ENCODE results near the gene STAC2.
"Not testable (repeated sequence)": the region's sequence is repeated elsewhere in the genome, so short reads cannot be mapped to it uniquely, and the experiment has no call there.

The STAC2 gene

DNA sequence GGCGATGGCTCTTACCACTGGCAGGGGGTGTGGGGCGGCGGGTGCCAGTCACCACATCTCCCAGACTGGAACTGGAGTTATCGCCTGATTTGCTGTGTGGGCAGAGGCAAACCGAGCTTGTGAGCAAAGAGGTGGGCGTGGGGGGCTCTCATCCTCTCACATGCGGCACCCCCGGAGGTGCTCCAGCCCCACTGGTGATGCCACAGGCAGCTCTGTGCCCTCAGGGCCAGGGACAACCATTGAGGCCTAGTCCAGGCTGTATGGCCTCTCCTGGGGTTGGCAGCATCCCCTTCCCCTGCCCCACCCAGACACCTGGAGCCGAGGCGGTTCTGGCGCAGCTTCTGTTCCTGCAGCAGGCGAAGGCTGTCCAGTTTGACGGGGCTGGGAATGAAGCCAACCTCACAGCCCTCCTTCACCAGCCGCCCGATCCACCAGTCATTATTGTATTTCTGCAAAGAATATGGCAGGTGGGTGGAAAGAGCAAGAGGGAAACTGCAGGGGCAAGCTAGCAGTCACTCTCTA, 39.2 kb downstream of the STAC2 start:
- DNase-seq, result no peak

DNA sequence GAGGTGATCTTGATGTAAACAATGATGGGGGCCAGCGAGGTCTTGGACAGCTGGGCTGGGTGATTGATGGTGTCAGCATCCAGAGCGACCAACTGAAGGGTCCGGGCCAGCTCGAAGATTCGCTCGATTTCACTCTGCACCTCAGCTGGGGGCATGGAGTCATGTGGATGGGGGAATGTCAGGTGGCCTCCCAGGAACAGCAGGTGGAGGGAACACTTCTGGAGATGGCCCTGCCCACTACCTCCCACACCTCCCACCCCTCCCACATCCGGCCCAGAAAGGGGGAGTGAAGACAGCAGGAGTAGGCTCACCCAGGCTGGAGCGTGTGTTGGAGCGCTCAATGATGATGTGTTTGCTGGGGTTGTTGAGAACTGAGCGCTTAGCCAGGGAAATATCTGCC, 42.0 kb downstream of the STAC2 start:
- no peak for DNase-seq

DNA sequence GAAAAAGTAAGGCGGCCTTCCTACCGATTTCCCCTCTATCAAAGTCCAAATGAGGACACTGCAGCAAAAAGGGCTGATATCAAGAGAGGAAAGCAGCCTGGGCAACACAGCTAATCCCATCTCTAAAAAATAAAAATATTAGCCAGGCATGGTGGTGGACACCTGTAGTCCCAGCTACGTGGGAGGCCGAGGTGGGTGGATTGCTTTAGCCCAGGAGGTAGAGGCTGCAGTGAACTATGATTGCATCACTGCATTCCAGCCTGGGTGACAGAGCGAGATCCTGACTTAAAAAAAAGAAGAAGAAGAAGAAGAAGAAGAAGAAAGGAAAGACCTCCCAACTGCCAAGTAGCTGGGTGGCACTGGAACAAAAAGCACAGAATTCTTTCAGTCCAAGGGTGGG, 42.7 kb downstream of the STAC2 start:
- no peak for DNase-seq

DNA sequence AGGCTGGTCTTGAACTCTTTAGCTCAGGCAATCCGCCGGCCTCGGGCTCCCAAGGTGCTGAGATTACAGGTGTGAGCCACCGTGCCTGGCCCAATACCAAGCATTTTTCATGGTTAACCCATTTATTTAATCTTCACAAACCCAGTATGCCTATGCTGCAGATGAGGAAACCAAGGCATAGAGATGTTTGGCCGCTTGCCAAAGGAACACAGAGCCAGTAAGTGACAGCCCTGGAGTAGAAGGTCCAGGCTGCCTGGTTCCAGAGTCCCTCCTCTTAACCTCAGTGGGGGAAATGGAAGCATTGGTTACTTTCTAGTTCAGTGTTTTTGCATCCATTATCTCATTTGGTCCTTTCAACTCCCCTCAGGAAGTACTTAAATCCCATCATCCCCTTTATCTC, 44.4 kb downstream of the STAC2 start:
- no peak for DNase-seq

- DNase-seq, result peak; percentile 54
These were observed 47.2 kb downstream of the STAC2 start for GRCh38 chr17:39178536-39178935.

DNA sequence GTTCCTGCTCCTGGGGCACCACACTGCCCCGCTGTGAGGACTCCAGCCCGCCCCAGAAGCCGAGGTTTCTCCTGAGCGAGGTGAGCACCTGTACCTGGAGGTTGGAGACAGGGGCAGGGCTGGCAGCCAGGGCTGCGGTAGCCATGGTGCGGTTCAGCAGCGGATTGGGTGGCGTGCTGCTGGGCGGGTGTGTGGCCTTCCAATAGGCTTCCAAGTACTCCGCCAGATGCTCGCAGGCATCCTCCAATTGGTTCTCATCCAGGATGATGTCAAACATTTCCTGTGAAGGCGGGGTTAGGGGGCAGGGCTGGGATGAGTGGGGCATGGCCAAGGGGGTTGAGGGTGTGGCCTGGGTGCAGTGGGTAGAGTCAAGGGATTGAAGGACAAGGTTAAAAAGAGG, 48.5 kb downstream of the STAC2 start:
- DNase-seq, result peak; percentile 14

GRCh38 chr17:39175695-39176093, 50.1 kb downstream of the STAC2 start:
- no peak for DNase-seq

DNA sequence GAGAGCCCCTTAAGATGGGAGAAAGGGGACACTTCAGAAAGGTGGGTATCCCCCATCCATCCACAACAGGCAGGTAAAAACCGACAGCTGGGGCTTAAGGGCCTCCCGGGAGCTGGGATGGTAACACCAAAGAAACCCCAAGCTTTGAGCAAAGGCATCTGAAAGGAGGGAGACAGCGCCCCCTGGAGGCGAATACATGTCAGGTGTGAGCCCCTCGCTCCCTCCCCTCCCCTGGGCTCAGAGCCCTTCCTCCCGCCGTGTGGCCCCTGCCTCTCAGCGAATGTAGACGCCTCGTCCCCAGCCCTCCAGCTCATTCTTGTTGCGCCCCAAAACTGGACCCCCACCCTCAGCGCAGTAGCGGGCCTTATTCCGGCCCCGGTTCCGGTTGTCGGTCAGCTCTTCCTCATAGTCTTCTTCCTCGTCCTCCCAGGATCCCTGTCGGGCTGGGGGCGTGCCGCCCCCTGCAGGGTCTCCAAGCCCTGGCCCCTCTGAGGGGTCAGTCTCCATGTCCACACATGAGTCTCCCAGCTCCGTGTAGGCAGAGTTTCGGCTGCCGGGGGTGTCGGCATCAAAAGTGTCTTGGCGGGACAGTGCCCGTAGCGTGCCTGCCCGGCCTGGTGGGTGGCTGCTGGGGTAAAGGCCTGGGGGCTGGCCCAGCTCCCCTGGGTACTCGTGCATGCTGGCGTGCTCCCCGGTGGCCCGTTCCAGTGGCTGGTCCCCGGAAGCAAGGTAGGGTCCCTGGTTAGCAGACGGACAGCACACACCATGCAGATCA, 50.6 kb downstream of the STAC2 start:
- DNase-seq, result peak; percentile 76

GRCh38 chr17:39173526-39174274, 52.0 kb downstream of the STAC2 start:
- no peak for DNase-seq

- DNase-seq, result no peak
These were observed 52.7 kb downstream of the STAC2 start for GRCh38 chr17:39173080-39173479.

DNA sequence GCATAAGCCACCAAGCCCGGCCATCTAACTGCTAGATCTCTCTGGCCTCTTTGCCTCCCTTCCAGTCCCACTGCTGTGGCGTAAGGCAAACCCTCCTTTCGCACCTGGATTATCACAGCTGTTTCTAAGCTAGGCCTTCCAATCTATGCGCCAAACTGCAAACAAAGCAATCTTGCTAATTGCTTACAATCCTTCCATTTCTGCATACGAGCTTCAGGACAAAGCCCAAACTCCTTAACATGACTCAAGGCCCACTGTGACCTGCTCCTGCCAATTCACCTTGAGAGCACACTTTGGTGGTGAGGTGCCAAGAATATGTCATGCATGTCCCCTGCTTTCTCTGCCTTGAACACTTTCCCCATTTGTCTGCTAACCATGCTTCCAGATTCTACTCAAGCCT, 53.8 kb downstream of the STAC2 start:
- DNase-seq, result no peak

DNA sequence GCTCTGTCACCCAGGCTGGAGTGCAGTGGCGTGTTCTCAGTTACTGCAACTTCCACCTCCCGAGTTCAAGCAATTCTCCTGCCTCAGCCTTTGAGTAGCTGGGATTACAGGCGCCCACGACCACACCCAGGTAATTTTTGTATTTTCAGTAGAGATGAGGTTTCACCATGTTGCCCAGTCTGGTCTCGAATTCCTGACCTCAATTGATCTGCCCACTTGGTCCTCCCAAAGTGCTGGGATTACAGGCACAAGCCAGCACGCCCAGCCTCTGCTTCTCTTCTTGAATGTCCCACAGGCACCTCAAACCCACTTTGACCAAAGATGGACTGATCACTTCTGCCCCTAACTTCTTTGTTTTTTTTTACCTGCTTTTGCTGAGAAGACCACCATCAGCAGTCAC, 55.2 kb downstream of the STAC2 start:
- no peak for DNase-seq

DNA sequence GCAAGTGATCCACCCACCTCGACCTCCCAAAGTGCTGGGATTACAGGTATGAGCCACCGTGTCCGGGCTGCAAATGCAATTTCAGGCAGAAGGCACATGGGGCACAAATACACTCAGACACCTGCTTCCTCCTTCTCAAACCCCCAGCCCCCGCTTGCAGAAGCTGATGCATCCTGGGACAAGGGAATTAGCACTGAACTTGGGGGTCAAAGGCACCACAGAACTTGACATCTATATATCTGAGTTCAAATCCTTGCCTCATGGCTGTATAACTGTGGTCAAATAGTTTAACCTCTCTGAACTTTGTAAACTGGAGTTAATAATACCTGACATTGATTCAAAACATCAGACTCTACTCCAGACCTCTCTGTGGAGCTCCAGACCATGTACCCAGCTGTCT, 55.6 kb downstream of the STAC2 start:
- no peak for DNase-seq

GRCh38 chr17:39169518-39169917, 56.2 kb downstream of the STAC2 start:
- no peak for DNase-seq

GRCh38 chr17:39169101-39169500, 56.6 kb downstream of the STAC2 start:
- DNase-seq, result no peak

DNA sequence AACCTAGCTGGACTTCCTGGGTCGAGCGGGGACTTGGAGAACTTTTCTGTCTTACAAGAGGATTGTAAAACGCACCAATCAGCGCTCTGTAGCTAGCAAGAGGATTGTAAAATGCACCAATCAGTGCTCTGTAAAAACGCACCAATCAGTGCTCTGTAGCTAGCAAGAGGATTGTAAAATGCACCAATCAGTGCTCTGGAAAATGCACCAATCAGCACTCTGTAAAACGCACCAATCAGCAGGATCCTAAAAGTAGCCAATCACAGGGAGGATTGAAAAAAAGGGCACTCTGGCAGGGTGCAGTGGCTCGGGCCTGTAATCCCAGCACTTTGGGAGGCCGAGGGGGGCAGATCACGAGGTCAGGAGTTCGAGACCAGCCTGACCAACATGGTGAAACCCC, 57.2 kb downstream of the STAC2 start:
- not testable (repeated sequence) for DNase-seq

- DNase-seq, result no peak
These were observed 58.3 kb downstream of the STAC2 start for GRCh38 chr17:39167476-39167875.

DNA sequence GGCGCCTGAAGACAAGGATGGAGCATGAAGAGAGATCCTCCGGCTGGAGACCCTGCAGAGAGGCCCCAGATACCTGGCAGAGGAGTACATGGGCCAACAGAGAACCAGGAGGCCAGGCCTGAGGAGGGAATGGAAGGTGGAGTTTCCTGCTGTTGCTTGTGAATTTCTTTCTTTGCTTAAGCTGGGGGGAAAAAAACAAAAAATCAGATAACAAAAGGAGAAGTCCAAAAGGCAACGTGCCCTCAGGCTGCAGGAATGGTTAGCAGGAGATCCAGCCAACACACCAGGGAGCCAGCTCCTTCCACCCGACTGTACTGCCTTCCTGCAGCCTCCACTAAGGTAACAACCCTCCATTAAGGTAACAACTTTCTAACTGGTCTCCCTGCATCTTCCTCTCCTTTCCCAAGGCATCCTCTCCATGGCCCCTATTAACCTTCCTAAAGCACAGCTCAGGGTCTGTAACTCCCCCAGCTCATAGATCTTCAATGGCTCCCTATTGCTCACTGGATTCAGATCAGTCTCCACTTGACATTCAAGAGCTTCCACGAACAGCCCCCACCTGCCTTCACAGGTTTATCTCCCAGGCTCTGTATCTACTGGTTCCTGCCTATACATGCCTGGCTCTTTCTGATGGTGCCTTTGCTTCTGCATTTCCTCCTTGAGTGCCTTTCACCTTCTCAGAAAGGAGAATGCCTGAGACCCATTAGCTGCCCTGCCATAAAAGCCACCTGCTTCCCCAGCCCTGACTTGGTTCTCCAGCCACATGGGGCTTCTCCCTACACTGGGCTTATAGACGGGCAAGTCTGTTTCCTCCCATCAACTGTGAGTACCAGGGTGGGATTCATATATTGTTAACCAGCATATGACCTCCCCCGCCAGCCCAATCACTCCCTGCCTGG, 59.1 kb downstream of the STAC2 start:
- no peak for DNase-seq

- DNase-seq, result no peak
These were observed 59.9 kb downstream of the STAC2 start, which contains the start of gene ARL5C for GRCh38 chr17:39165841-39166349. ARL5C (minus strand) TSS chr17:39166161; CDS start chr17:39165760, 401 bp downstream.

DNA sequence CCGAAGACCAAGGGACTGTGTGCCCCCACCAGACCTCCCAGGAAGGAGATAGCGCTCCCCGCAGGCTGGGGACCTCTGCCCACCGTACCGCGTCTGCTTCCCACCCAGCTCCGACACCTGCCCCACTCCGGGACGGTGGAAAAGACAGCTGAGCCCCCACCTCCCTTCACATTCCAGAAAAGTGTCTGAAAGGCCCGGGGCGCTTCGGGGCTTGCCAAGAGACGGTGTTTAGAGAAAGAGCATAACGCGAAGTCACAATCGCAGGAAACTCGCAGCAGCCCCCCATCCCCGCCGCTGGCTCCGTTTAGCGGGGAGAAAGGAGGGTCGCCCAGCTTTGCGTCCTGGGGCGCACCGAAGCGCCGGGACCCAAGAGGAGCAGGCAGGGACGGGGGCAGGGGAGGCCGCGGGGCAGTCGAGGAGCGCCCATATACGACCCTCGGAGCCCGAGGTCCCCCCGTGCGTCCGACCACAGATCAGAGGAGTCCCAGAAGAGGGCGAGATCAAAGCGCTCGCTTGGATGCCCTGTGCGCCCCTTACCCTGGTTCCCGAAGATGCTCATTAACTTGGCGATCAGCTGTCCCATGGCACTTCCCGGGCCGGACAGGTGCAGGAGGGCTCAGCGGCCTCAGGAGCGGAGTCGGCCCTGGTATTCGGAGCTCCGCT, 60.4 kb downstream of the STAC2 start:
- DNase-seq, result no peak

DNA sequence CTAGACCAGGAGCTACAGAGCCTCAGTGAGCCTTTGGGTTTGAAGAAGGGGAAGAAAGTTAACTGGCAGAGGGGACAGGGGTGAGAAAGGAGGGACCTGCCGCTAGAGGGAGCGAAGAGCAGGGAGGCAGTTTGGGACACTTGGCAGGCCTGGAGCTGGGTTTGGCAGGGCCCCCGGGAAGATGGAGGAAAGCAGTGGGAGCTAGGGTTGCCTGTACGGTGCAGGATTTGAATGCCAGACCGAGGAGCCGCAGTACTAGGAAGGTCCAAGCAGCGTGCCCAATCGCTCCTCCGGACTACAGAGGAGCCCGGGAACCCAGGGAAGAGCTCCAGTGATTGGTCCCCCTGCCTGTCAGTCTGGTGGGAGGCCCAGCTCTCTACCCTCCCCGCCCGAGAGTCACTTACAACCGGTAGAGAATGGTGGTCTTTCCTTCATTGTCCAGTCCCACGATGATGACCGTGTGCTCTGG, 61.0 kb downstream of the STAC2 start:
- peak; percentile 74 for DNase-seq

DNA sequence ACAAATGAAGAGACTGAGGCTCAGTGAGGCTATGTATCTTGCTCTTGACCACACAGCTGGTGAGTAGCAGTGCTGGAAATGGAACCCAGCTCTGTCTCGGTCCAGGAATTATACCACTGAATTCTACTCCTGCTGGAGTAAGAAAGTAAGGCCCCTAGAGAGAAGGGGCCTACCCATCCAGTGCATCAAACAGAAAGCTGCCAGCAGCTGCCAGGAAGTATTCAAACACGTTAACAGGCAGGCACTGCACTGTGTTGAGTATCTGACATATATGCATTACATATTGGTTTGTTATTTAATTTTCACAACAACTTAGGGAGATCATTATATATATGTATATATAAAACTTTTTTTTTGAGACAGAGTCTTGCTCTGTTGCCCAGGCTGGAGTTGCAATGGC, 63.8 kb downstream of the STAC2 start:
- DNase-seq, result no peak

Measured in DMS53 (cell line).